Peyer's patch (tissue), 4 donors: Measurements from ENCODE around the gene SUV39H1.

ENCODE experiments used
- CTCF ChIP-seq, 6 experiments: fragments of 450-650 bp in 4 of 6; fragments of 200-600 bp in 2 of 6; sonication (generic) in 1 of 6; IDR thresholded peaks; one replicate each; pipeline ENCODE4 v1.5.1; 2017 to 2019; ENCODE audit warnings: antibody characterized with exemption in 6 of 6, mild to moderate bottlenecking in 3 of 6, moderate library complexity in 1 of 6
- POLR2A ChIP-seq, 2 donors: fragments of 450-650 bp; IDR thresholded peaks; one replicate each; pipeline ENCODE4 v1.5.1; 2017; ENCODE audit warnings: antibody characterized with exemption in 2 of 2, mild to moderate bottlenecking in 2 of 2, moderate library complexity in 2 of 2

GRCh38 chrX:48705871-48706270 lies 9.3 kb downstream of the SUV39H1 start:
- TF ChIP-seq CTCF (IDR thresholded peaks at IDR 0.05) (no peak), POLR2A (IDR thresholded peaks at IDR 0.05) (no peak)
